Measurements from ENCODE around the gene IL17D.

DNA sequence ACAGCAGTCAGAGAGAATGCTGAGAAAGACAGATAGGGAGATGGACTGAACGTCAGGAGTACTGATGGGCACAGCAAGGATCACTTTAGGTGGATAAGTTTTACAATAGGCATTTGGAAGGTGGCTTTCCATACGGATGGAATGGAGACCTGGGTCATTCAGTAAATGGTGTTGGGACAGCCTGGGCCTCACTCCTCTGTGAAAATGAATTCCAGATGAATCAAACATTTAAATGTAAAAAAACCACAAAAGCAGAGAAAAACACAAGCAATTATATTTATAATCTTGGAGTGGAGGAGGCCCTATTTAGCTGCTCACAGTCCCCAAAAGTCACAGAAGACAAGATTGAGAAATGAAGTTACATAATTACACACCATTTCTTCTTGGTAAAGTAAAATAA, 4.7 kb downstream of the IL17D start:
- TF ChIP-seq, protein P1, sequence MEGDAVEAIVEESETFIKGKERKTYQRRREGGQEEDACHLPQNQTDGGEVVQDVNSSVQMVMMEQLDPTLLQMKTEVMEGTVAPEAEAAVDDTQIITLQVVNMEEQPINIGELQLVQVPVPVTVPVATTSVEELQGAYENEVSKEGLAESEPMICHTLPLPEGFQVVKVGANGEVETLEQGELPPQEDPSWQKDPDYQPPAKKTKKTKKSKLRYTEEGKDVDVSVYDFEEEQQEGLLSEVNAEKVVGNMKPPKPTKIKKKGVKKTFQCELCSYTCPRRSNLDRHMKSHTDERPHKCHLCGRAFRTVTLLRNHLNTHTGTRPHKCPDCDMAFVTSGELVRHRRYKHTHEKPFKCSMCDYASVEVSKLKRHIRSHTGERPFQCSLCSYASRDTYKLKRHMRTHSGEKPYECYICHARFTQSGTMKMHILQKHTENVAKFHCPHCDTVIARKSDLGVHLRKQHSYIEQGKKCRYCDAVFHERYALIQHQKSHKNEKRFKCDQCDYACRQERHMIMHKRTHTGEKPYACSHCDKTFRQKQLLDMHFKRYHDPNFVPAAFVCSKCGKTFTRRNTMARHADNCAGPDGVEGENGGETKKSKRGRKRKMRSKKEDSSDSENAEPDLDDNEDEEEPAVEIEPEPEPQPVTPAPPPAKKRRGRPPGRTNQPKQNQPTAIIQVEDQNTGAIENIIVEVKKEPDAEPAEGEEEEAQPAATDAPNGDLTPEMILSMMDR (IDR thresholded peaks at IDR 0.05), result no peak
- no peak for TF ChIP-seq ZFX (IDR thresholded peaks at IDR 0.05; ENCODE audit: borderline replicate concordance)

Data from 22Rv1 (cell line).